IMR-90 (cell line): Measurements from ENCODE around the gene UBXN2A.

Source experiments
- CTCF ChIP-seq: conservative IDR thresholded peaks from 2 replicates; pipeline ENCODE4 v1.5.1; 2012; ENCODE audit warnings: mild to moderate bottlenecking, low read depth, low read length, improper control_type of control experiment
- MXI1 ChIP-seq: IDR thresholded peaks from 2 replicates; pipeline ENCODE4 v1.6.1; 2012; ENCODE audit warnings: low read depth, mild to moderate bottlenecking, low read length, moderate library complexity, borderline replicate concordance
- POLR2A ChIP-seq: IDR thresholded peaks from 2 replicates; pipeline ENCODE4 v1.6.1; 2012; ENCODE audit warnings: mild to moderate bottlenecking, low read depth, low read length
- RAD21 ChIP-seq: IDR thresholded peaks from 2 replicates; pipeline ENCODE4 v1.6.1; 2012; ENCODE audit warnings: low read length, improper control_type of control experiment
- RFX5 ChIP-seq: IDR thresholded peaks from 2 replicates; pipeline ENCODE4 v1.8.0; 2012; ENCODE audit warnings: low read depth, mild to moderate bottlenecking, low read length, moderate library complexity
- SMC3 ChIP-seq: fragments of 150-350 bp; IDR thresholded peaks from 2 replicates; pipeline ENCODE4 v1.6.1; 2016; ENCODE audit warnings: low read depth, mild to moderate bottlenecking, antibody characterized with exemption, low read length, moderate library complexity
- USF2 ChIP-seq: fragments of 150-350 bp; IDR thresholded peaks from 2 replicates; pipeline ENCODE4 v1.6.1; 2017; ENCODE audit warnings: mild to moderate bottlenecking, antibody characterized with exemption, low read length, low read depth

- TF ChIP-seq RAD21 (no peak), POLR2A (no peak), MXI1 (no peak), CTCF (no peak), SMC3 (no peak), USF2 (no peak), RFX5 (no peak)
These were observed 77.4 kb downstream of the UBXN2A start for GRCh38 chr2:24017711-24018110.
